ENCODE measurements around the gene MPND. TPM values are rescaled to one million over a fixed set of nuclear protein-coding genes. Genes with fewer than 3 reads are reported as not detected.
A peak's percentile ranks its signal among the peaks of the same experiment; 100 is the strongest.
"Not testable (repeated sequence)": the region's sequence is repeated elsewhere in the genome, so short reads cannot be mapped to it uniquely, and the experiment has no call there.

MPND gene
- total RNA-seq, 1 donor from 2014 or later, result 2.7 TPM

DNA sequence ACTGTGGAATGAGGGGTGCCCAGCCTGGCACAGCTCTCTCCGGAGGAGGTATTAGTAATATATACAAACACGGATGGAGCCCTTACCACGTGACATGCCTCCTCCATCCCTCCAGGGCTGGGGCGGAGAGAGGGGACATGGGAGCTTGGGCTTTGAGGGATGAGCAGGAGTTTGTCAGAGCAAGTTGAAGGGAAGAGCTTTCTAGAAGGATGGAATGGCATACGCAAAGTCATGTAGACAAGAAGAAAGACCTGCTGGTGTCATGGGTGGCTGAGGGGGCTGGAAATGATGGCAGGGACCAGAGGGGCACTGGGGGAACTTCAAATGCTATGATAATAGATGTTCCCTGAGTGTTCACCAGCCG, 2.6 kb downstream of the MPND start:
- no peak for DNase-seq (ENCODE audit: low read depth)

DNA sequence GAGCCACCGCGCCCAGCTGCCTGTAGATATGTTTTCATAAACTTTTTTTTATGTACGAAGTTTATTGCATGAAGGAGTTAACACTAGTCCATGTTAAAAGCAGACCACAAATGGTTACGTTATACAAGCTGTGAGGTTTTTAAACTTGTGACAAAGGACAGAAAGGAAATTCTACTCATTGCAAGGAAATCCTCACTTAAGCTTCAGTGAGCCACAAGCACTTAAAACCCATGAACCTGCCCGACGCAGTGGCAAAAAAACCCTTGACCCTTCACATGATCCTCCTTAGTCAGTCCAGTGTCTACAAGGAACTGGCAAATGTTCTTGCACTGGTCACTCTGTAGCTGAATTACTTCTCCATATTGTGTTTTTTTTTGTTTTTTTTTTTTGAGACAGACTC, 4.2 kb downstream of the MPND start:
- DNase-seq (ENCODE audit: low read depth), result no peak

DNA sequence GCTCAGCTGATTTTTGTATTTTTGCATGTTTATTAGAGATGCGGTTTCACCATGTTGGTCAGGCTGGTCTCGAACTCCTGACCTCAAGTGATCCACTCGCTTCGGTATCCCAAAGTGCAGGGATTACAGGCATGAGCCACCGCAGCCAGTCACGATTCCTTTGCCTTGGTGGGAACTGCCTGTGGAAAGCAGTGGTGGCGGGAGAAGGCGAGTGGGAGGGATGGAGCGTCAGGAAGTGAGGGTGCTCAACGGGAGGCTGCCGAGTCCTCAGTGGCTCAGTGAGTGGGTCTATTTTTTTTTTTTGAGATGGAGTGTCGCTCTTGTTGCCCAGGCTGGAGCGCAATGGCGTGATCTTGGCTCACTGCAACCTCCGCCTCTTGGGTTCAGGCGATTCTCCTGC, 5.9 kb downstream of the MPND start:
- DNase-seq (ENCODE audit: low read depth), result not testable (repeated sequence)

DNA sequence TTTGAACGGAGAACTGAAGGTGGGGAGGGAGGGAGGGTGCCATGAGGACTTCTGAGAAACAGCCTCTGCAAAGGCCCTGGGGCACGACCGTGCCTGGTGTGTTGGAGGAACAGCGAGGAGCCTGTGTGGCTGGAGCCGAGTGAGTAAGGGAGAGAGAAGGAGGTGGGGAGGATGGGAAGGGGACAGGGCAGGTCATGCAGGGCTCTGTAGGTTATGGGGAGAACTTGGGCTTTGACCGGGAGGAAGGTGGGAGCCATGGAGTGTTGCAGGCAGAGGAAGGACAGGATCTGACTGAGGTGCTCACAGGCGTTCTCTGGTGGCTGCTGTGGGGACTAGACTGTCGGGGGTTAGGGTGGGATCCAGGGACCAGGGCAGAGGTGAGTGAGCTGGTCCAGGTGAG, 6.7 kb downstream of the MPND start:
- DNase-seq (ENCODE audit: low read depth), result no peak

DNA sequence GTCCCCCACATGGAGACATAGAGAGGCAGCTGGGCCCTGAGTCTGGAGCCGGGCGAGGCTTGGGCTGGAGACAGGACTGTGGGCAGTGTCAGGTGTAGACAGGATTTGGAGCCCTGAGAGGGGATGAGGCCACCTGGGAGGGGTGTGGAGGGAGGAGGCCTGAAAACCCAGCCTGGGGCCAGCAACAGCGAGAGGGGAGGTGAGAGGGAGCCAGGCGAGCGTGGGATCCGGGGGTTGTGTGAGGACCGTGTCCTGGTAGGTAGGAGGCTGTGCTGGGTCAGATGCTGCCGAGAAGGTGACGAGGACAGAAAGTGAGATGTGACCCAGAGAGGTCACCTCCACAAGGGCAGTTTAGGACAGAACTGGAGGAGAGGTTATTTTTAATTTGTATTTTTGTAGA, 7.4 kb downstream of the MPND start:
- peak; percentile 10 for DNase-seq (ENCODE audit: low read depth)

DNA sequence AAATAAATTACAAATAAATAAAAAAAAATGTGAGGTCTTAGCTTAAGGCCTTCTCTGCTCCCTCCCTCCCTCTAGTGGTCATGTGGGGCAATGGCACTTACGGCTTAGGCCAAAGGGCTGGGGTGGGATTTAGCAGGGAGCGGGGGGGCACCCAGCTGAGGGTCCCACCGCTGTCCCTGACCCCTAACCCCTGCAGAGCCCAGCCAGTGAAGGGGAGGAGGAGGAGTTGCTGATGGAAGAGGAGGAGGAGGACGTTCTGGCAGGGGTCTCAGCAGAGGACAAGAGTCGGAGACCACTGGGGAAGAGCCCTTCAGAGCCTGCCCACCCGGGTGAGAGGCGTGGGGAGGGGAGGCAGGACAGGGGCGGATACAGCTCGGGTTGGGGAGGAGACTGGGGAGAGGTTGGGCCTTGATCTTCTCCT, 9.3 kb downstream of the MPND start:
- DNase-seq (ENCODE audit: low read depth), result peak; percentile 72

DNA sequence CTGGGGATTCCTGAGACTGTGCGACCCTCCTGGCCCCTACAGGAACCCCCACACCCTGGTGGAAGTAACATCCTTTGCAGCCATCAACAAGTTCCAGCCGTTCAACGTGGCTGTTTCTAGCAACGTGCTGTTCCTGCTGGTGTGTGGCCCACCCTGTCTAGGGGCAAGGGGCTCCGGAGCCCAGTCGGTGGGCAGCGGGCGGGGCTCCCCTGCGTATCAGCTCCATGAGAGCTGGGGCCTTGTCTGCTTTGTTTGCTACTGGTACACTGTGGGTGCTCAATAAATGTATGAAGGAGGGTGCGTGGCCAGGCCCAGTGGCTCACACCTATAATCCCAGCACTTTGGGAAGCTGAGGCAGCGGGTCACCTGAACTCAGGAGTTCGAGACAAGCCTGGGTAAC, 10.9 kb downstream of the MPND start:
- DNase-seq (ENCODE audit: low read depth), result peak; percentile 5

DNA sequence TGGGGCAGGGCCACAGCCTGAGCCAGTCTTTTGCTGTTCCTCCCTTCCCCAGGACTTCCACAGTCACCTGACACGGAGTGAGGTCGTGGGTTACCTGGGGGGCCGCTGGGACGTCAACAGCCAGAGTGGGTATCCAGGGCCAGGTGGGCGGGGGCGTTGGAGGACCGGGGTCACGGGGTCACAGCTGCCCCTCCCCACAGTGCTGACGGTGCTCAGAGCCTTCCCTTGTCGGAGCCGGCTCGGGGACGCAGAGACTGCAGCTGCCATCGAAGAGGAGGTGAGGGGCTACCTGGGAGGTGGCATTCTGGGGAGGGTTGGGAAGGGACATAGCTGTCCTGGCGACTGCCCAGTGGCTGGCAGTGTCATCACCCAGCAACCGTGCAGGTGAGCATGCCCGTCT, 11.5 kb downstream of the MPND start:
- DNase-seq (ENCODE audit: low read depth), result peak; percentile 13

DNA sequence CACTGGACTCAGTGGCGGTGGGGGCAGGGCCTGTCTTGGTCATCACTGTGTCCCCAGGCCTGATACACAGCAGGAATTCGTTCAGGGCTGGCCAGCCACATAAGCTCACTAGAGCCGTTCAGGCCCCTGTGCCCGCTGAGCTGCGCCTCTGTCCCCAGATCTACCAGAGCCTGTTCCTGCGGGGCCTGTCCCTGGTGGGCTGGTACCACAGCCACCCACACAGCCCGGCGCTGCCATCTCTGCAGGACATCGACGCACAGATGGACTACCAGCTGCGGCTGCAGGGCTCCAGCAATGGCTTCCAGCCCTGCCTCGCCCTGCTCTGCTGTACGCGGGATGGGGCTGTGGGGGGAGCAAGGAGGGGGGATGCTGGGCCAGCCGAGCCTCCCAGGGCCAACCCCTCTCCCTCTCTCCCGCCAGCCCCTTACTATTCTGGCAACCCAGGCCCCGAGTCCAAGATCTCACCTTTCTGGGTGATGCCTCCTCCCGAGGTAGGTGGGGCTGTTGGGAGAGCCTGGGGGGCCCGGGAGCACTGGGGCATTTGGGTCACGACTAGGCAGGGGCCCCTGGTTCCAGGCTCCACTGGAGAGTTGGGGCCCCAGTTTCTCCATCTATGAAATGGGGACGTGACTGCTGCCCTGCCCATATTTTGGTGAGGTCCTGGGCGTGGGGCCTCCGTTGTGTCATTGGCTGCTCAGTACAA, 13.9 kb downstream of the MPND start:
- DNase-seq (ENCODE audit: low read depth), result peak; percentile 18

DNA sequence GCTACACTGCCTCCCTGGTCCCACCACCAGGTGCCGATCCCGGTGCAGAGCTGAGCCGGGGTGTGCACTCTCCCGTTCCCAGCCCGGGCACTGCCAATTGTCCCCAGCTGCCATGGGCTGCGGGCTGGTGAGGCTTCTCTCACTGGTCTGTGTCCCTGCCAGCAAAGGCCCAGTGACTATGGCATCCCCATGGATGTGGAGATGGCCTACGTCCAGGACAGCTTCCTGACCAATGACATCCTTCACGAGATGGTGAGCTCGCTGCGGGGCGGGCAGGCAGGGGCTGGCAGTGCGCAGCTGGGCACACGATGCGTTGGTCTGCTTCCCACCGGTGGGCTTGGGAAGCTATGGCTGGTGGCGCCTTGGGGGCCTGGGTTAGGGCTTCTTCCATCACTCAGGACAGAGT, 14.6 kb downstream of the MPND start:
- peak; percentile 38 for DNase-seq (ENCODE audit: low read depth)

DNA sequence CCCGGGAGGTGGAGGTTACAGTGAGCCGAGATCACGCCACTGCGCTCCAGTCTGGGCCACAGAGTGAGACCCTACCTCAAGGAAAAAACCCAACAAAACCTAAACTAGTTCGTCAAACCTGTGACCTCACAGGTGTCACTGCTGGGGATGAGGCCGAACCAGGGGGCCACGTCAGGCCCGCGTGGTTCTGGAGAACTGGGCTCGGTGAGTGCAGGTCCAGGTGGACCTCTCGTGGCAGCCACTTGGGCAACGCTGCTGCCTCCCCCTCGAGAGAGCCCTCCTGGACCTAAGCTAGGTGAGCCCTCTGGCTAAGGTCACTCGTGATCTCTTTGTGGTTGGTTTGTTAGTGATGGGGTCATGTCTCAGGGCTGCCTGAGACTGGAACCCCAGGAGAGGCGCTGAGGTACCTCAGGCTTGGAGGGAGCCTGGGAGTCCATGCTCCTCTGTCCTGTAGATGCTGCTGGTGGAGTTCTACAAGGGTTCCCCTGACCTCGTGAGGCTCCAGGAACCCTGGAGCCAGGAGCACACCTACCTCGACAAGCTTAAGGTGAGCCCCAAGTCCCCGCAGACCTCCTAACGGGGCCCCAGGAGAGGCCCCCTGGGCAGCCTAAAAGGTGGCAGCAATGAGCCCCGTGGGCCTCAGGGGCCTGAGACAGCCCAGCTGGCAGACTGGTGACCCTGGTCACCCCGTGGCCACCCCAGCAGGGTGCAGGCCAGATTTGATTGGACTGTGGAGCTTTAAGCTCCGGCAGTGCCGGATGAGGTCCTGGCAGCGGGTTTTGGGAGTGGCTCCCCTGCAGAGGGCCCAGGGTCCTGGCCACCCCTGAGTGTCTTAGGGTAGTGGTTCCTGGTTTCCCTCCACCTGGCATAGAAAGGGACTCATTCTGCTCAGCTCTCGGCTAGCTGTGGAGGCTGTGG, 15.6 kb downstream of the MPND start:
- DNase-seq (ENCODE audit: low read depth), result peak; percentile 1

DNA sequence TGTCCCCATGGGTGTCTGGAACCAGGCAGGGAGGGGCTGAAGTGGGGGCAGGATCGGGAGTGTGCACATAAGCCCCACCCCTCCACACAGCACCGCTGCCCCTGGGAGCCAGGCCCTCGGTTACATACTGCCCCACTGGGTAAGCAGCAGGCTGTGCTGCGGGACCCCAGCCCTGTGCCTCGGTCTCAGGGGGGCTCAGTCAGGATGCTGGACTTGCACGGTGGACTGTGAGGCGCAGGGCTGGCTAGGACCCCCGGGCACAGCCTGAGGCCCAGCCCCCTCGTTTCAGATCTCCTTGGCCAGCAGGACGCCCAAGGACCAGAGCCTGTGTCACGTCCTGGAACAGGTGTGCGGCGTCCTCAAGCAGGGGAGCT, 16.3 kb downstream of the MPND start:
- DNase-seq (ENCODE audit: low read depth), result no peak

DNA sequence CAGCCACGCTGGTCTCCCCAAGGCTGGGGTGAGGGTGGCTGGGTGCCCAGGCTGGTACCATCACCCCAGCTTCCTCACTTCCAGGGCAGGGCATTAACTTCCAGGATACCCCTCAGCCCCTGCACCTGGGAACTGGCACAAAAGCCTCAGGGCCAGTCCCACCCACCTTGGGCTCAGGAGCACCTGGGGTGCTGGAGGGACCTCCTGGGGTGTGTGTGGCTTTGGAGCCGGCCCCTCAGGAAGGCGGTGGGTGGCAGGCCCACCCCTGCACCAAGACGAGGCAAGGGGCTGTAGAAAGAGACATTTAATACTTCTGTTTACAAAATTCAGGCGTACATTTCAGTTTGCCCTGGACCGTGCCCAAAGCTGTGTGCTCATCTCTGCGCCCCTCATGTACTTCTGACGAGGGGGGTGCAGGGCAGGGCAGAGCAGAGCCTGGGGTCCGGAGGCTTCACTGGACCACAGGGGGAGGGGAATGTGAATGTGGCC, 16.8 kb downstream of the MPND start:
- DNase-seq (ENCODE audit: low read depth), result no peak

DNA sequence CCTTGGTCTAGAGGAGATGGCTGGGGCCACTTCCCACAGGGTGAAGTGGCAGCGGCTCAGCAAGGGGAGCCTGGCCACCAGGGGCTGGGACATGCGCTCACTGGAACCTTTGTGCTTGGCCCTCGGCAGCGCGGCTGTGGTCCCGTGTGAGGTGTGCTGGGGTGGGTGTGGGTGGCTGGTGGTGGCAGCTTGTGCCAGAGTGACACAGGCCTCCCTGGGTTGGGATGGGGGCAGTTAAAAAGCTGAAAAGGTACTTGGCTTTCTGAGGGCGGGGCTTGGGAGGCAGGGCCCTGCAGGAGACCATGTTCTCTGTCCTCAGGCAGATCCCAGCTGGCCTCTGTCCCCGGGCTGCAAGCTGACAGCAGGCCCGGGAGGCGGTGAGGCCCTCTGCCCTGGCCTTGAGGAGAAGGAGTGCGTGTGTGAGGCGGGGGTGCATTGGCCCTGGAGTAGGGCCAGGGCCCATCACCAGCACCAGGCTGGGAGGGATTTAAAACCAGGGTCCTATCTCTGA, 17.3 kb downstream of the MPND start:
- no peak for DNase-seq (ENCODE audit: low read depth)

DNA sequence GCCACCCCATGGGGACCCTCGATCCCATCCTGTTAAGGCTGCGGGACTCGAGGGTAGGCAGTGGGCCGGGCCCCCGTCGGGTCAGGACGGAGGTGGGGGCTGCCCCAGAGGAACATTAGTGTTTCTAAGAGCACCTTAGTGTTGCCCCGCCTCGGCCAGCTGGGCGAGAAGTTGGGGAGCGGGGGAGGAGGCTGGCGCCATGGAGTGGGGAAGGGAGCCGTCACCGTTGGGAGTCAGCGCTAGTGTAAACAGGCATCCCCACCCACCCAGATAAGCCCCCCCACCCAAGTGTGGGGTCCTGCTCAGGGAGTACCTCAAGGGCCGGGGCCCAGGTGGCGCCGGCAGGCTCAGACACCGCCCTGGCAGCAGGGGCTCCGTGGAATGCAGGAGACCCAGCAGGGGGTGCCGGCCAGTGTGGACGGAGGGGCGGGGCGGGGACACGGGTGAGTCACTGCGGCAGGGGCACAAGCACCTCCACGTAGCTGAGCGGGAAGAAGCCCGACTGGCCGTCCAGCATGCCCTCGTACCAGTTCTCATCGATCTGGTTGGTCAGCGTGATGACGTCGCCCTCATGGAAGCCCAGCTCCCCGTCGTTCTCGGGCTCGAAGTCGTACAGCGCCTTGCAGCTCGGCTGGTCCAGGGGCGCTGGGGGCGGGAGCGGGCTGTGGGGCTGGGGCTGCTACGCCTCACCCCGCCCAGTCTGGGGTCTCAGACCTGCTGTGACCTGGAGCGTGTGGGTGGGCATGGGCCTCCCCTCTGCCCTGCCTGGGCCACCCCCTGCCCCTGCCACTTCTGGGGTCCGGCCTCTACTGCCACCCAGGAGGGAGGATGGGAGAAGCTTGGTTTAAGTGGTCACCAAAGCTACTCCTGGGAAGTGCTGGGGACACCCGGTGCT, 18.0 kb downstream of the MPND start:
- no peak for DNase-seq (ENCODE audit: low read depth)

DNA sequence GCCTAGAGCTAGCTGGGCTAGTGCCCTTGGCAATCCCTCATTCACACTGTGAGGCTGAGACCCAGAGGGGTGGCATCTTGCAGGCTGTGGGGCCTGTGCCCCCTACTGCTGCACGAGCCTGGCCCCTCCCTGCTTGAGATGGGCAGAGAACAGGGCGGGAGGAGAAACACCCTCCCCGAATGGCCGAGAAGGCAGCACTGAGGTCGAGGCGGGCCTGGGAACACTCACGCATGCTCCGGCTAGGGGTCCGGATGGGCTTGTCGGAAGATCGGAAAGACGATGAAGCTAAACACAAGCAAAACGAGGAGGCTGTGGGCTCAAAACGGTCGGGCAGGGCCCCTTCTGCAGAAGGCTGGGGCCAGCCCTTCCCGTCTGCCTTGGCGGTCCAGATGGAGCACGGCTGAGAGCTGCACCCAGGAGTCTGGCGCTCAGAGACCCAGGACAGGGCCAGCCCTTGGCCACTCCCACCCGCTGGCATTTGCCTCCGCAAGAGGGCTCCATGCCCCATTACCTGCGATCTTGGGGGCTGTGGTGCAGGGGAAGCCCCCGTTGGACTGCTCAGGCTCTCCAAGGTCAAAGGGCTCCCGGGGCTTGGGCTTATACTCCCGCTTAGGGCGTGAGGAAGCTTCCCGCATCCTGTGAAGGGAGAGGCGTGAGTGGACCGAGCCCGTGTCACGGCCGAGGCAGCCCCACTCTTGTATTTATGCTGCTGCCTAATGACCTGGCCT, 18.9 kb downstream of the MPND start:
- DNase-seq (ENCODE audit: low read depth), result no peak

DNA sequence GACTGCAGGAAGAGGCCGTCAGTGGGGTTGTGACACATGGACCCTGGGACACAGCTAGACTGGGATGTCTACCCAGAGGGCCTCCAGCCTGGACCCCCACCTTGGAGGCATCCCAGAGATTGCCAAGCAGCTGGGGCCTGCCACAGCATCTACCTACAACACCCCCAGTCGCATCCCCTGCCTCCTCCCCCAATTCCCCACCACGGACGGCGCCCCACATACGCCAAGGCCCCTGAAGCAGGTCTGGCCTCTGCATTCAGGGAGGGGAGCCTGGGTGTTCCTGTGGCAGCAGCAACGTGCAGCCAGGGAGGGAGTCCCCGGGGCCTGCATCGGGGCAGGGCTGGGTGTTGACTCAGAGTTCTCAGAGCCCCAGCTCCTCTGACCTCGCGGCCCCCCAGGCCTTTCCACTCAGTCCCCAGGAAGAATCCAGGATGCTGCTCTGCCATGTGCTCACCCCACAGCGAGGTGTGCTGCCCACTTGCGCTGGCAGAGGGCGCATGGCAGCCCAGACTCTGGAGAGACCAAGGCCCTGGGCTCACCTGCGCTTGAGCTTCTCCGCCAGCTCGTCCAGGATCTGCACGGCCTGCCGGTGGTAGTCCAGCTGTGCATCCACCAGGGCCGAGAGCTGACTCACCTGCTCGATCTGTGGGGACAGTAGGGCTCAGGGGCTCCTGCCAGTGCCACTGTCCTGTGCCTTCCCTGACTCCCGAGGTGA, 19.6 kb downstream of the MPND start:
- no peak for DNase-seq (ENCODE audit: low read depth)

DNA sequence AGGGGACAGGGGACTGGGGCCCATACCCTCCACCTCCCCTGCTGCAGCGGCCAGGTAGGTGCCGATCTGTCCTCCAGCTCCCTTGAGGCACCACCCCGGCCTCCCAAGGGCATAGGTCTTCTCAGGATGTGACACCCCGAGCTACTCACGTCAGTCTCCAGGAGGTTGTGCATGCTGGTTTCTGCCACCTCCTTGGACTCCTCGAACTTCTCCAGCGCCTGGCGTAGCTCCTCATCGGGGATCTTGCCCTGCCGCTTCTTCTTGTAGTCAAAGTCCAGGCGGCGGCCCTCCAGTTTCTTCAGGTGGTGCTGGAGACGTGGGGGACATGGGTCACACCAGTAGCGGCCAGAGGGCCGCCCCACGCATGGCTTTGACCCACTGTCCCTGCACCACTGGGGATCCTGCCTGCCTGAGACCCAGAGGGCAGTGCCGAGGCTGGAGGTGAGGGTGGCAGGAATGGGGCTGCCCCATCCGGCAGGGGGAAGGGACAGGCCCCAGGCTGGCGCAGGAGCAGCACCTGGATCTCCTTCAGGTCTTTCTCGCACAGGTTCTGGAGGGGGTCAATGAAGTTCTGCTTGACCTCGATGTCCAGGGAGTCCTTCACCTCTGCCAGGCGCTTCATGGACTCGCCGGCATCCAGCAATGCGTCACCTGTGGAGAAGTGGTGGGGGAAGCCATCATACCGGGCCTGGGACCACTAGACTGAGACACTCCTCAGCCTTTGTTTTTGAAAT, 20.4 kb downstream of the MPND start:
- no peak for DNase-seq (ENCODE audit: low read depth)

DNA sequence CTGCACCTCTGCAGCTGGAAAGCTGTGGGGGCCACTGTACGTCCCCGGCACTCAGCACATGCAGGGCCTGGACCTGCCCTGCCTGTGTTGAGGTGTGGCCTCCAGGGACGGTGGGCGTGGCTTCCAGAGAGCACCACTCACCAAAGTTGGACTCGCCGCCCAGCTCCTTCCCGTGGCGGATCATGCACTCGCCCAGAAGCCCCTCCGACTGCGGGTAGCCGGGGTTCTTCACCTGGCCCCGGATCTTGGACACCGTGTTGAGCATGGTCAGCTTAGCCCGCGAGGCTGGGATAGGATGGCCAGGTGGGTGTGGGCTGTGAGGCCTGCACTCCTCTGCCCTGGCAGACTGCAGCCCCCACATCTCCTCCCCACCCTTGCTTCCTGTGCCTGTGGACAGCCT, 22.0 kb downstream of the MPND start:
- DNase-seq (ENCODE audit: low read depth), result no peak

Measured in myocyte (in vitro differentiated cells).